GM12865 (cell line): Measurements from ENCODE around the gene ARL3.

Experiments used
- DNase-seq: peaks from one replicate; pipeline ENCODE4 v3.0.0; 2010; ENCODE audit warnings: low read depth
- H3K4me3 ChIP-seq: 2 replicates; pipeline ENCODE4 v1.5.1; 2011; ENCODE audit warnings: mild to moderate bottlenecking, low read depth, low read length, control low read depth
- CTCF ChIP-seq: IDR thresholded peaks from 2 replicates; pipeline ENCODE4 v1.5.1; 2011; ENCODE audit warnings: low read length, control low read depth, low read depth, inconsistent platforms; ENCODE audit not compliant: insufficient read depth; ENCODE audit errors: missing control alignments

The ARL3 gene

DNA sequence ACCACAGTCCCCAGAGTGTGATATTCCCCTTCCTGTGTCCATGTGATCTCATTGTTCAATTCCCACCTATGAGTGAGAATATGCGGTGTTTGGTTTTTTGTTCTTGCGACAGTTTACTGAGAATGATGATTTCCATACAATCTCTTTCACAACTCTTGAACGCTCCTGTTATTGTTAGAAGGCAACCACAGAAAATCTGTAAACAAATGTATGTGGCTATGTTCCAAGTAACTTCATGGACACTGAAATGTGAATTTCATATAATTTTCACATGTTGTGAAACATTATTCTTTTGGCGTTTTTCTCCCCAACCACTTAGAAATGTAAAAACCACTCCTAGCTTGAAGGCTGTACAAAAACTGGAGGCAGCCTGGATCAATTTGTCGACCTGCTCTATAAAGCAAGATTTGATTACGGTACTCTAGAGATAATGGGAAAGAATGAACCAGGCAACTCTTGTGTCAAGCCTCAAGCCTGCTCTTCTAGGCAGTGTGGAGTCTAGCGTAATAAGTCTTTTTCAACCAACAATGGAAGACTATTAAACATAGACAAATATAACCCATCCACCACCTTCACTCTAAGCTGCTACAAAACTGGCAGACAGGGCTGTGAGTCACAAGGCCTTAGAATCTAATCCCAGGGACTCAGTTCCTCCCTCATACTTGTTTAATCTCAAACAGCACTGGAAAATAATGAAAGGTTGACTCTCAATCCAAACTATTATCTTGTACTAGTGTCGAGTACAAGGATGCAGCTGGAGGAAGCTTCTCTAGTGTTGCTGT lies 22.7 kb downstream of the ARL3 start:
- no peak overlapping the region for H3K4me3 ChIP-seq
- no peak for DNase-seq
- TF ChIP-seq CTCF: no peak

GRCh38 chr10:102683736-102684135 lies 30.5 kb downstream of the ARL3 start:
- no peak for DNase-seq
- no peak for TF ChIP-seq CTCF
- H3K4me3 ChIP-seq: no peak overlapping the region

- TF ChIP-seq CTCF: no peak
- no peak overlapping the region for H3K4me3 ChIP-seq
- DNase-seq: no peak
Observed at GRCh38 chr10:102682981-102683380, 31.2 kb downstream of the ARL3 start.

DNA sequence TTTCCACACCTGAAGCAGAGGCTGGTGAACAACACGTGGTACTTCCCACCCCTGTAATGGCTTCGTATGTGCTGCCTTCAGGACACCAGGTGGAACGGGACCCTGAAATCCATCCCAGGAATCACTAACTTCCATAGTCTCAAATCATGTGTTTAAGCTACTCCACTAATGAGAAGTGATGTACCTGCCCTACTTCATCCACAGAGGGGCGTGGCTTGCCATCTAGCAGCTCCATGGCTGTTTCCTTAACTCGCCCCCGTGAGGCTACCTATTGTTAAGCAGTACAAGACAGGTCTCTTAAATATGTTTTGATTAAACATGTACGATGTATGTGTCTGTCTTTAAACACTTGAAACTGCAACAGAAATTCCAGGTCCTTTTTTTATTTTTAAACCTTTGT lies 31.8 kb downstream of the ARL3 start:
- TF ChIP-seq CTCF: no peak
- DNase-seq: no peak
- no peak overlapping the region for H3K4me3 ChIP-seq

DNA sequence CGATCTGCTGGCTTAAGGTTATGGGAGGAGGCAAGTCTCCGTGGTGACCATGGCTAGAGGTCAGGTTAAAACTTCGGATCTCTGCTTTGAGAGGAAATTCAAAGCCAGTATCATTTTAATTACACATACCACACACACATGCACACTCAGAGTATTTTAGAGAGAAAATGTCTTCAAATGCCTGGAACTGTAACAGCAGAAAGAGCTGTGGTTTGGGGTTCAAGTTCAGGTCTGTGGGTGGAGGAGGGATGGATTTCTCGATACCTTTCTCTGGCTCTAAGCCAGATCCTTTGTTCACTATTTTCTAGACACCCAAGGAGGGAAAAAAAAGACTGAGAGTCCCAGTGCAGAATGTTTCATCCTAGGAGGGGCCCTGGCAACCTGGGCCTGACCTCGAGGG lies 32.5 kb downstream of the ARL3 start:
- no peak for DNase-seq
- no peak overlapping the region for H3K4me3 ChIP-seq
- TF ChIP-seq CTCF: no peak

DNA sequence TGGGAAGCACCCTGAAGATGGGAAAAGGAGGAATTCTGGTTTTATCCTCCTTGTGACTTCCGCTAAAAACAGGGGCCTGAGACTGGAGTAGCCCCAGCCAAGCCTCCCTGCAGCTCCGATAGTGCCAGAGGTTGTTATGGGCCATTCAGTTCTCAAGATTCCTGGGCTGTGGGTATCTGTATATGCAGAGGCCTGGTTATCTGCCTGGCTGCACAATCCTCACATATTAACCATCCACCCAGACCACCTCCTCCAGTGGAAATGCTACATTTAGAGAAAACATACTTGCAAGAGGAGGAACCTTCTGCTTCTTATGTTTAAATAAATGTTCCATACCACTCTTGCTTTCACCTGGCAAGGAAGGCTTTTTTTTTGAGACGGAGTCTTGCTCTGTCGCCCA lies 34.6 kb downstream of the ARL3 start:
- no peak for TF ChIP-seq CTCF
- H3K4me3 ChIP-seq: no peak overlapping the region
- no peak for DNase-seq

DNA sequence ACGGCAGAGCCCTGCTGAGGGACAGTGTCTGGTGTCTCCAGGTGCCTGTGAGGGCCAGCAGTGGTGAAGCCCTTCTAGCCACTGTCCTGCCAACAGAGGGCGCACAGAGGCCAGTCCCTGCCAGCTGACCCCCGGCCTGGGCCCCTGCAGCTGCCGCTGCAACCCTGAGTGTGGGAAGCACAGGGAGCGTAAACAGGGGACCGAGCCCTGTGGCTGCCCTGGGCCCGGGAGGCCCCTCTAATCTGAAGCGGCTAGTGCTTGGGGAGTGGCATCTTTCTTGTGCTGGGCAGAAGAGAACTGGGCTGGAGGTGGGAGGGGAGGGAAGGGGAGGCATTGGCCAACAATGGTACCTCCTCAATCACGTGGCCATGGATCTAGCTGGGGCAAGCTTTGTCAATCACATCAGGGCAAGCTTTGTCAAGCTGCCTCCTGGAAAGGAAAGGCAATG lies 35.3 kb downstream of the ARL3 start:
- peak; percentile 52 for DNase-seq
- no peak overlapping the region for H3K4me3 ChIP-seq
- peak; percentile 60 for TF ChIP-seq CTCF
